ENCODE data around the gene MS4A14.

DNA sequence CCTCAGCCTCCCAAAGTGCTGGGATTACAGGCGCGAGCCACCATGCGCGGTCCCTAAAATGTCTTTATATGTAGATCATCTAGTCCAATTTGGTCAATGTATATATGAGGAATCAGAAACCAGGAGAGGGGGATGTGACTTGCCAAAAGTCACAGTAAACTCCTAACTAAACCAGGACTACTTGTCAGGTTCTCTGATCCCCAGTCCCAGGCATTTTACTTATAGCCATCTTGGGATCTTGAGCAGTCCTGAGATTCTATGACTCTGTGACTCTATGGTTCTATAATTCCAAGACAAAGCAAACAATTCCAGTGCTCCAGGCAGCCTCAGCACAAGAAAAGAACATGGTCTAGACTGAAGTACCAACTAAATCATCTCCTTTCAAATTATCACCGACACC, 33.0 kb downstream of the MS4A14 start, which contains the start of gene MS4A5:
- no peak for TF ChIP-seq EZH2 (IDR thresholded peaks at IDR 0.05; ENCODE audit: low read depth)
- TF ChIP-seq, protein P1, sequence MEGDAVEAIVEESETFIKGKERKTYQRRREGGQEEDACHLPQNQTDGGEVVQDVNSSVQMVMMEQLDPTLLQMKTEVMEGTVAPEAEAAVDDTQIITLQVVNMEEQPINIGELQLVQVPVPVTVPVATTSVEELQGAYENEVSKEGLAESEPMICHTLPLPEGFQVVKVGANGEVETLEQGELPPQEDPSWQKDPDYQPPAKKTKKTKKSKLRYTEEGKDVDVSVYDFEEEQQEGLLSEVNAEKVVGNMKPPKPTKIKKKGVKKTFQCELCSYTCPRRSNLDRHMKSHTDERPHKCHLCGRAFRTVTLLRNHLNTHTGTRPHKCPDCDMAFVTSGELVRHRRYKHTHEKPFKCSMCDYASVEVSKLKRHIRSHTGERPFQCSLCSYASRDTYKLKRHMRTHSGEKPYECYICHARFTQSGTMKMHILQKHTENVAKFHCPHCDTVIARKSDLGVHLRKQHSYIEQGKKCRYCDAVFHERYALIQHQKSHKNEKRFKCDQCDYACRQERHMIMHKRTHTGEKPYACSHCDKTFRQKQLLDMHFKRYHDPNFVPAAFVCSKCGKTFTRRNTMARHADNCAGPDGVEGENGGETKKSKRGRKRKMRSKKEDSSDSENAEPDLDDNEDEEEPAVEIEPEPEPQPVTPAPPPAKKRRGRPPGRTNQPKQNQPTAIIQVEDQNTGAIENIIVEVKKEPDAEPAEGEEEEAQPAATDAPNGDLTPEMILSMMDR (conservative IDR thresholded peaks at IDR 0.05), result no peak
